ENCODE data around the gene TJP1. TPM values are rescaled to one million over a fixed set of nuclear protein-coding genes. Genes with fewer than 3 reads are reported as not detected.
A peak's percentile ranks its signal among the peaks of the same experiment; 100 is the strongest.

The TJP1 gene
- total and polyA plus RNA-seq, 9 of the 15 experiments (the other 6 are each of a cell fraction or from before 2014, with no cell fraction given) = 9.1 to 39.3 (median 28.0) TPM

DNA sequence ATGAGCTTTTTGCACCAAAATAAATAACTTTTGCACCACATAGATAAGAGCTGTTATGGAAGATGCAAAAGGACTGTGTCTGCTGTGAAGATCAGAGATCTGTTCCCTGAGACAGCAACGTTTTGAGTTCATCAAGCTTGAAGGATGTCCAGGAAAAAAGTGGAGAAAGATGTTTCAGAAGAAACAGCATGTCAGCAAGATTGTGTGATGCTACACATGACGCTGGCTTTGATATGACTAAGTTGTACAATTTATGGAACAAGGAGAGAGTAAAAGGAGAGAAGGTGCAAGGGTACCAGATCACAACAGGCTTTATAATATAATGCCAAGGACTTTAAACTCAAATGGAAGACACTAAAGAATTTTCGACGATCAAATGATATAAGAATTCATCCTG lies 16.6 kb downstream of the TJP1 start:
- peak; percentile 28; the same call in 1 of the 3 replicates for ATAC-seq
- ChIA-PET POLR2A (interaction anchor here (0.7 to 1.6 kb wide), 3 partner anchors 15 to 30 kb away, joined by 3 read pairs; no protein-coding TSS in a partner anchor), CTCF (ENCODE audit: low intra/inter-chr PET ratio) (no interaction called here)
- in situ Hi-C loops (cut with MboI) = no loop called here
- DNase-seq (ENCODE audit: extremely low read depth in 1 of 4, low spot score in 3 of 4) = no peak
- no peak overlapping the region for H3K9ac ChIP-seq (ENCODE audit: insufficient read depth in 1 of 2, low read depth in 2 of 2, low read length in 2 of 2)
- H3K27ac ChIP-seq (ENCODE audit: extremely low read depth, low read depth, low read length) = no peak overlapping the region
- no peak overlapping the region for H3K4me3 ChIP-seq
- no TSS peak for BruUV-seq (replicated peaks)
- no peak overlapping the region for H2AFZ ChIP-seq (ENCODE audit: low read depth, low read length)
- WGBS (ENCODE audit: insufficient coverage, low coverage, missing lambda C conversion rate) = 38% methylated on average over 4 of the region's 4 CpGs
- H3K79me2 ChIP-seq (ENCODE audit: control insufficient read depth, insufficient read depth, low read length) = peaks cover 84% of the 10 kb centered on the region
- peaks cover 4% of the 10 kb centered on the region for H4K20me1 ChIP-seq (replicated peaks; ENCODE audit: control insufficient read depth, insufficient read depth, low read length)
- no peak for FAIRE-seq
- no peaks in the 10 kb centered on the region for H3K9me1 ChIP-seq (ENCODE audit: control insufficient read depth, insufficient read depth, low read length)
- H3K4me1 ChIP-seq (replicated peaks in 1 of 2; ENCODE audit: control insufficient read depth in 2 of 2, insufficient read depth in 2 of 2, low read length in 2 of 2) = peaks cover 0 to 7% of the 10 kb centered on the region in 2 experiments; a peak in 2 of 5 replicates
- no peak overlapping the region for H3K4me2 ChIP-seq (ENCODE audit: insufficient read depth, low read length)
- no peaks in the 10 kb centered on the region for H3K9me3 ChIP-seq (replicated peaks; ENCODE audit: control insufficient read depth, insufficient read depth, low read depth, low read length)
- intact Hi-C loops (cut with micrococcal nuclease) = no loop called here
- H3K36me3 ChIP-seq (ENCODE audit: control insufficient read depth, insufficient read depth, low read length) = no peaks in the 10 kb centered on the region
- no peaks in the 10 kb centered on the region for H3K27me3 ChIP-seq (ENCODE audit: control insufficient read depth in 2 of 2, insufficient read depth in 2 of 2, low read length in 2 of 2)
- TF ChIP-seq, protein P1, sequence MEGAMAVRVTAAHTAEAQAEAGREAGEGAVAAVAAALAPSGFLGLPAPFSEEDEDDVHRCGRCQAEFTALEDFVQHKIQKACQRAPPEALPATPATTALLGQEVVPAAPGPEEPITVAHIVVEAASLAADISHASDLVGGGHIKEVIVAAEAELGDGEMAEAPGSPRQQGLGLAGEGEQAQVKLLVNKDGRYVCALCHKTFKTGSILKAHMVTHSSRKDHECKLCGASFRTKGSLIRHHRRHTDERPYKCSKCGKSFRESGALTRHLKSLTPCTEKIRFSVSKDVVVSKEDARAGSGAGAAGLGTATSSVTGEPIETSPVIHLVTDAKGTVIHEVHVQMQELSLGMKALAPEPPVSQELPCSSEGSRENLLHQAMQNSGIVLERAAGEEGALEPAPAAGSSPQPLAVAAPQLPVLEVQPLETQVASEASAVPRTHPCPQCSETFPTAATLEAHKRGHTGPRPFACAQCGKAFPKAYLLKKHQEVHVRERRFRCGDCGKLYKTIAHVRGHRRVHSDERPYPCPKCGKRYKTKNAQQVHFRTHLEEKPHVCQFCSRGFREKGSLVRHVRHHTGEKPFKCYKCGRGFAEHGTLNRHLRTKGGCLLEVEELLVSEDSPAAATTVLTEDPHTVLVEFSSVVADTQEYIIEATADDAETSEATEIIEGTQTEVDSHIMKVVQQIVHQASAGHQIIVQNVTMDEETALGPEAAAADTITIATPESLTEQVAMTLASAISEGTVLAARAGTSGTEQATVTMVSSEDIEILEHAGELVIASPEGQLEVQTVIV (CRISPR knock-in tag; IDR thresholded peaks at IDR 0.05; ENCODE audit: borderline replicate concordance) = no peak
- no peak for TF ChIP-seq FOXJ2 (tag; IDR thresholded peaks at IDR 0.05)
- no peak for TF ChIP-seq MAFK (IDR thresholded peaks at IDR 0.05; ENCODE audit: low read length)
- no peak for TF ChIP-seq SOX6 (IDR thresholded peaks at IDR 0.05)
- TF ChIP-seq ZNF445 (CRISPR knock-in tag; IDR thresholded peaks at IDR 0.05; ENCODE audit: low read depth) = no peak
- TF ChIP-seq, protein P2, sequence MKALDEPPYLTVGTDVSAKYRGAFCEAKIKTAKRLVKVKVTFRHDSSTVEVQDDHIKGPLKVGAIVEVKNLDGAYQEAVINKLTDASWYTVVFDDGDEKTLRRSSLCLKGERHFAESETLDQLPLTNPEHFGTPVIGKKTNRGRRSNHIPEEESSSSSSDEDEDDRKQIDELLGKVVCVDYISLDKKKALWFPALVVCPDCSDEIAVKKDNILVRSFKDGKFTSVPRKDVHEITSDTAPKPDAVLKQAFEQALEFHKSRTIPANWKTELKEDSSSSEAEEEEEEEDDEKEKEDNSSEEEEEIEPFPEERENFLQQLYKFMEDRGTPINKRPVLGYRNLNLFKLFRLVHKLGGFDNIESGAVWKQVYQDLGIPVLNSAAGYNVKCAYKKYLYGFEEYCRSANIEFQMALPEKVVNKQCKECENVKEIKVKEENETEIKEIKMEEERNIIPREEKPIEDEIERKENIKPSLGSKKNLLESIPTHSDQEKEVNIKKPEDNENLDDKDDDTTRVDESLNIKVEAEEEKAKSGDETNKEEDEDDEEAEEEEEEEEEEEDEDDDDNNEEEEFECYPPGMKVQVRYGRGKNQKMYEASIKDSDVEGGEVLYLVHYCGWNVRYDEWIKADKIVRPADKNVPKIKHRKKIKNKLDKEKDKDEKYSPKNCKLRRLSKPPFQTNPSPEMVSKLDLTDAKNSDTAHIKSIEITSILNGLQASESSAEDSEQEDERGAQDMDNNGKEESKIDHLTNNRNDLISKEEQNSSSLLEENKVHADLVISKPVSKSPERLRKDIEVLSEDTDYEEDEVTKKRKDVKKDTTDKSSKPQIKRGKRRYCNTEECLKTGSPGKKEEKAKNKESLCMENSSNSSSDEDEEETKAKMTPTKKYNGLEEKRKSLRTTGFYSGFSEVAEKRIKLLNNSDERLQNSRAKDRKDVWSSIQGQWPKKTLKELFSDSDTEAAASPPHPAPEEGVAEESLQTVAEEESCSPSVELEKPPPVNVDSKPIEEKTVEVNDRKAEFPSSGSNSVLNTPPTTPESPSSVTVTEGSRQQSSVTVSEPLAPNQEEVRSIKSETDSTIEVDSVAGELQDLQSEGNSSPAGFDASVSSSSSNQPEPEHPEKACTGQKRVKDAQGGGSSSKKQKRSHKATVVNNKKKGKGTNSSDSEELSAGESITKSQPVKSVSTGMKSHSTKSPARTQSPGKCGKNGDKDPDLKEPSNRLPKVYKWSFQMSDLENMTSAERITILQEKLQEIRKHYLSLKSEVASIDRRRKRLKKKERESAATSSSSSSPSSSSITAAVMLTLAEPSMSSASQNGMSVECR (CRISPR knock-in tag; IDR thresholded peaks at IDR 0.05) = no peak
- TF ChIP-seq MAFF (IDR thresholded peaks at IDR 0.05; ENCODE audit: low read length) = peak; percentile 3; the same call in 1 of the 2 replicates
- TF ChIP-seq PKNOX1 (IDR thresholded peaks at IDR 0.05) = no peak
- TF ChIP-seq ZNF316 (IDR thresholded peaks at IDR 0.05) = peak; percentile 54; the same call in 1 of the 2 replicates
- 0 out of 2 replicates have a peak, but pooled peaks have one; percentile 2 for TF ChIP-seq ZNF24 (IDR thresholded peaks at IDR 0.05)
- TF ChIP-seq NONO (IDR thresholded peaks at IDR 0.05; ENCODE audit: low read depth in 2 of 2, low read length in 1 of 2) = no peak
- no peak for TF ChIP-seq PCBP1 (IDR thresholded peaks at IDR 0.05; ENCODE audit: low read depth, low read length, poor library complexity, severe bottlenecking)
- 0 out of 2 replicates have a peak, but pooled peaks have one; percentile 31 for TF ChIP-seq MAFG (tag; conservative IDR thresholded peaks at IDR 0.05)
- TF ChIP-seq C11orf30 (IDR thresholded peaks at IDR 0.05; ENCODE audit: low read depth) = peak; percentile 47; the same call in 1 of the 2 replicates
- no peak for TF ChIP-seq SMAD4 (CRISPR knock-in tag; conservative IDR thresholded peaks at IDR 0.05)
- TF ChIP-seq NCOA2 (IDR thresholded peaks at IDR 0.05; ENCODE audit: partially characterized antibody in 2 of 2) = no peak
- no peak for TF ChIP-seq NFYB (IDR thresholded peaks at IDR 0.05; ENCODE audit: extremely low read depth, insufficient read length)
